Stimulated activated memory B cell treated with anti-CD40 and anti-IgM and Interleukin-4, amounts not matched to agents 10 μg/mL and 1 μg/mL and 100 μg/mL, for 72 hours (primary cell): ENCODE results near the gene GDF9.
"Not testable (repeated sequence)": the region's sequence is repeated elsewhere in the genome, so short reads cannot be mapped to it uniquely, and the experiment has no call there.

Experiments
- ATAC-seq: fragments of 150-1000 bp; cut with Tn5 transposase; 2 replicates; pipeline ENCODE4 v1.10.0; 2021
- H3K27ac Mint-ChIP-seq: one replicate; pipeline ENCODE4 v1.8.0; 2022; ENCODE audit warnings: mild to moderate bottlenecking, mixed read lengths
- H3K27me3 Mint-ChIP-seq: one replicate; pipeline ENCODE4 v1.8.0; 2022; ENCODE audit warnings: mixed read lengths
- H3K36me3 Mint-ChIP-seq: one replicate; pipeline ENCODE4 v1.8.0; 2022; ENCODE audit warnings: mixed read lengths
- H3K4me1 Mint-ChIP-seq: one replicate; pipeline ENCODE4 v1.8.0; 2022; ENCODE audit warnings: mixed read lengths
- H3K4me3 Mint-ChIP-seq: one replicate; pipeline ENCODE4 v1.8.0; 2022; ENCODE audit warnings: mild to moderate bottlenecking, moderate library complexity, mixed read lengths
- H3K9me3 Mint-ChIP-seq: one replicate; pipeline ENCODE4 v1.8.0; 2022; ENCODE audit warnings: mixed read lengths

Gene GDF9

DNA sequence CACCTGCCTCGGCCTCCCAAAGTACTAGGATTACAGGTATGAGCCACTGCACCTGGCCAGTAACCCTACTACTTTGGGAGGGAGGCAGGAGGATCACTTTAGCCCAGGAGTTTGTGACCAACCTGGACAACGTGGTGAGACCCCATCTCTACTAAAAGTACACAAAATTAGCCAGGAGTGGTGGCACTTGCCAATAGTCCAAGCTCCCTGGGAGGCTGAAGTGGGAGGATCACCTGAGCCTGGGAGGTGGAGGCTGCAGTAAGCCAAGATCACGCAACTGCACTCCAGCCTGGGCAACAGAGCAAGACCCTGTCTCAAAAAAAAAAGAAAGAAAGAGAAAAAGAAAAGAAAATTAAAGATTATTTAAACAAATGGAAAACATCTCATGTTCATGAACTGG is 10.3 kb downstream of the GDF9 start:
- H3K4me3 Mint-ChIP-seq = no peak overlapping the region
- H3K27ac Mint-ChIP-seq = no peak overlapping the region

DNA sequence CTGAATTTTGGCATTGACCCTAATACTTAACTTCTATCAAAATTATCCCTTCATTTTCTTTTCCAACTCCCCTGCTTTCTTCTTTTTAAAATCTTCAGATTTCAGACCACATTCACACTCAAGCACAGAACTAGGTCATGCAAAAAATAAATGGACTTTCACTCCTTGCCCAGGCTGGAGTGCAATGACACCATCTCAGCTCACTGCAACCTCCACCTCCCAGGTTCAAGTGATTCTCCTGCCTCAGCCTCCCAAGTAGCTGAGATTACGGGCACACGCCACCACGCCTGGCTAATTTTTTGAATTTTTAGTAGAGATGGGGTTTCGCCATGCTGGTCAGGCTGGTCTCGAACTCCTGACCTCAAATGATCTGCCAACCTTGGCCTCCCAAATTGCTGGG is 11.3 kb downstream of the GDF9 start:
- H3K4me1 Mint-ChIP-seq, ATAC-seq, H3K4me3 Mint-ChIP-seq, H3K36me3 Mint-ChIP-seq, H3K27ac Mint-ChIP-seq, H3K9me3 Mint-ChIP-seq: not testable (repeated sequence)
- H3K27me3 Mint-ChIP-seq = peaks cover 26% of the 10 kb centered on the region

More for the DNA sequence above, 10.3 kb downstream of the GDF9 start:
- Mint-ChIP-seq H3K9me3 (peaks cover 2% of the 10 kb centered on the region), H3K36me3 (no peaks in the 10 kb centered on the region), H3K4me1 (no peaks in the 10 kb centered on the region), H3K27me3 (peaks cover 26% of the 10 kb centered on the region)
- ATAC-seq = no peak

DNA sequence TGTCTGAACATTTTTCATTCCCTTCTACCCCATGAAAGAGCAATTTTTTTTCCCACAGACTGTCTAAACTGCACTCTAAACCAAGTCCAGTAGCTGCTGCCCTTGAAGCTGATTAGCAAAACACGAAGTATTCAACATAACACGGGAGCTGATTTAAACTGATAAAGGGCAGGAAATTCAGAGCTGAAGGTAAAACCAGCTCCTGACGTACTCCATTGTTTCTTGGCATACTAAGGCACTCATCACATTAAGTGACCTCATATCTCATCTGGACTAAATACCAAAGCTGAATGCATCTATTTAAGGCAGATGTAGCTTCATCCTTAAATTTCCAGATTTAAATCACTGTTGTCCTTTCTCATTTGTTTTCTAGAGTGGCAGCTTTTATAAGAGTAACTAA is 12.0 kb downstream of the GDF9 start:
- no peak overlapping the region for H3K4me3 Mint-ChIP-seq
- ATAC-seq = no peak
- no peak overlapping the region for H3K27ac Mint-ChIP-seq
- peaks cover 26% of the 10 kb centered on the region for H3K27me3 Mint-ChIP-seq
- H3K9me3 Mint-ChIP-seq = peaks cover 2% of the 10 kb centered on the region
- H3K36me3 Mint-ChIP-seq = no peaks in the 10 kb centered on the region
- no peaks in the 10 kb centered on the region for H3K4me1 Mint-ChIP-seq

DNA sequence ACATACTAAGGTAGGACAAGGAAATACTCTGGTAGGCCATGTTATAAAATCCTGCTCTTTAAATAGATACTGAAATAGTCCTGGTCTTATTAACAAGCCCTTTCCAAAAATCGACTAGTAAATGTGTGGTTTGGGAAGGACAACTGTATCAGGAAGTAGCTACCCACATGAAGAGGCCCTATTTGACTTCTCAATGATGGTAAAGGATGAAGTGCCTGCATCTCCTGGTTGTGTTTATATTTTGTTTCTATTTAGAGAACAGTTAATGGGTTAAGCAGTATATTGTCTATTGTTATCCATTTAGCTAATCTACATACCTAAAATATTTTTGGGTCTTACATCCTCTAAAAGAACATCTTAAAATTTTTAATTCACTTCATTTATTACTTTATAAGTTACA is 12.5 kb downstream of the GDF9 start:
- H3K27ac Mint-ChIP-seq = no peak overlapping the region
- no peaks in the 10 kb centered on the region for H3K4me1 Mint-ChIP-seq
- ATAC-seq = no peak
- H3K36me3 Mint-ChIP-seq = no peaks in the 10 kb centered on the region
- no peak overlapping the region for H3K4me3 Mint-ChIP-seq
- H3K9me3 Mint-ChIP-seq = peaks cover 2% of the 10 kb centered on the region
- H3K27me3 Mint-ChIP-seq = peaks cover 26% of the 10 kb centered on the region

DNA sequence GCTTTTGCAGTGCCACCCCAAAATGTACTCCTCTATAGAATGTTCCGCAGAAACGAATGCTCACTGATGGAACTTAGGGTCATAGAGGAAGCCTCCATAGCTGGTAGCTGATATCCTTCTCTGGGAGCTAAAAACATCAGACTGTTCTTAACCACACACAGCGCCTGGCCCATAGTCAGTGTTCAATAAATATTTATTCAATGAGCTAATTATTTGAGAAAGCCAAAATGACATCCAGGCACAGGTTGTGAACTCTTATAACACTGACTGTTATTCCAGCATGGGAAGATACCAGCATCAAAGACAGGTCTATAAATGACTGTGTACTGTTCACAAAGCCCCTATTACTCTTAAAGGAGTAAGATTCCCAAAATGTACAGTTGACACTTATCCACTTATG is 12.9 kb downstream of the GDF9 start:
- no peak for ATAC-seq
- no peak overlapping the region for H3K4me3 Mint-ChIP-seq
- H3K27me3 Mint-ChIP-seq = peaks cover 26% of the 10 kb centered on the region
- H3K36me3 Mint-ChIP-seq = no peaks in the 10 kb centered on the region
- H3K4me1 Mint-ChIP-seq = no peaks in the 10 kb centered on the region
- H3K27ac Mint-ChIP-seq = no peak overlapping the region
- peaks cover 2% of the 10 kb centered on the region for H3K9me3 Mint-ChIP-seq

DNA sequence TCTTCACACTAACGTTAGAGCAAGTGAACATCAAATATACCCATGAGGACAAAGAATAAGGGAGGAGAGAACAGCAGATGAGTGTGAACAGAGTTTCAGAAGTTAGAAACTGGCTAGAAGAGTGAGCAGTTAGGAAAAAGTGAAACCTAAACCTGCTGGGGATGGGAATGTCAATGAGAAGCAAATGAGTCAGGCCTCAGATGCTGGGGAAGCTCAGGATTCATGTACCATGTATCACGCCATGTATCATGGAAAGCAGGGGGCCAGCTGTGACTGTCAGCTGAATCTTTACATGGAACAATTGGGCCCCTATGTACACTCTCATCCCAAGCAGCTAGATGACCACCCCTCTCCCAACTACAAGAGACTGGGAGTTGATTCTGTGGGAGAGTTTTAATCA is 16.2 kb downstream of the GDF9 start:
- peaks cover 5% of the 10 kb centered on the region for H3K27me3 Mint-ChIP-seq
- H3K27ac Mint-ChIP-seq = no peak overlapping the region
- no peaks in the 10 kb centered on the region for H3K36me3 Mint-ChIP-seq
- H3K9me3 Mint-ChIP-seq = no peaks in the 10 kb centered on the region
- H3K4me1 Mint-ChIP-seq = no peaks in the 10 kb centered on the region
- no peak for ATAC-seq
- H3K4me3 Mint-ChIP-seq = no peak overlapping the region

DNA sequence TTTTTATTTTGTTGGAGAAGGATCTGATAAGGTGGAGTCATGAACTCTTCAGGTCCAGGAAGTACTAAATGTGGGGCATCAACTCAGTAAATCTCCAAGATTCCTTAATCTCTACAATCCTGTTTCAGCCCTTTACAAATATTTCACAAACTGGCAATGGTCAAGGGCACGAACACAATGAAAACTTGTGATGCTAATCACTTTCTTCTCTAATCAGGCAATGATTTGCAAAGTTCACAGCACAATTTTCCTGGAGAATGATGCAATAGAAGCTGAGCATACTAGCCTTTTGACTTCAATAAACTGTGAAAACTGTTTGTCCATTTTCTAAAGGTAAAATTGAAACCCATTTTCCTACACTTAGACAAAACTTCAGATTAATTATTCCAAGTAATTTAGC is 16.9 kb downstream of the GDF9 start:
- ATAC-seq = no peak
- no peaks in the 10 kb centered on the region for H3K27me3 Mint-ChIP-seq
- no peaks in the 10 kb centered on the region for H3K4me1 Mint-ChIP-seq
- H3K4me3 Mint-ChIP-seq = no peak overlapping the region
- H3K9me3 Mint-ChIP-seq = no peaks in the 10 kb centered on the region
- H3K36me3 Mint-ChIP-seq = no peaks in the 10 kb centered on the region
- no peak overlapping the region for H3K27ac Mint-ChIP-seq

DNA sequence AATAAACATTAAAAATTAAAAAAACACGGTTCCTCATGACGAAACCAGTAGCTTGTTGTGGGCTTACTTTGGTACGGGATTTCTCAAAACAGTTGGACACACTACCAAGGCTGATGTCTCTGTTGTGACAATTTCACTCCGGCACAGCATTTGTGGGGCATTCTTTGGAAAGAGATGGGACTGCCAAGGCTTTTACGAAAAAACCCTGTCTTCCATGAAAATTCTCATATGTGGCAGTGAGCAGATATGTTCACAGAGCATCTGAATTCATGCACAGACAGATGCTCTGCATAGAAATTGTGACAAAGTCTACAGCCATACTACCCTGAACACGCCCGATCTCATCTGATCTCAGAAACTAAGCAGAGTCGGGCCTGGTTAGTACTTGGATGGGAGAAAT is 18.0 kb downstream of the GDF9 start:
- ATAC-seq = no peak
- H3K27ac Mint-ChIP-seq = no peak overlapping the region
- H3K4me1 Mint-ChIP-seq = no peaks in the 10 kb centered on the region
- no peaks in the 10 kb centered on the region for H3K27me3 Mint-ChIP-seq
- no peak overlapping the region for H3K4me3 Mint-ChIP-seq
- no peaks in the 10 kb centered on the region for H3K36me3 Mint-ChIP-seq
- H3K9me3 Mint-ChIP-seq = no peaks in the 10 kb centered on the region

DNA sequence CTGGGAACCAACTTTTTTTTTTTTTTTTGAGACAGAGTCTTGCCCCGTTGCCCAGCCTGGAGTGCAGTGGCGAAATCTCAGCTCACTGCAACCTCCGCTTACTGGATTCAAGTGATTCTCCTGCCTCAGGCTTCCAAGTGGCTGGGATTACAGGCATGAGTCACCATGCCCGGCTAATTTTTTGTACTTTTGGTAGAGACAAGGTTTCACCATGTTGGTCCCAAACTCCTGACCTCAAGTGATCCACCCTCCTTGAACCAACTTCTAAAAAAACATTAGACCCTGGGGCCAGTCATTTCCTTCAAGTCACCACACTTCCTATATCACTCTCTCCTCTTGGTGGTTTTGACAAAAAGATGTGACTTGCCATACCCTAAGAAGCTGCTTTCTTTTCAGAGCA is 25.0 kb downstream of the GDF9 start:
- no peak for ATAC-seq
- H3K9me3 Mint-ChIP-seq = no peaks in the 10 kb centered on the region

DNA sequence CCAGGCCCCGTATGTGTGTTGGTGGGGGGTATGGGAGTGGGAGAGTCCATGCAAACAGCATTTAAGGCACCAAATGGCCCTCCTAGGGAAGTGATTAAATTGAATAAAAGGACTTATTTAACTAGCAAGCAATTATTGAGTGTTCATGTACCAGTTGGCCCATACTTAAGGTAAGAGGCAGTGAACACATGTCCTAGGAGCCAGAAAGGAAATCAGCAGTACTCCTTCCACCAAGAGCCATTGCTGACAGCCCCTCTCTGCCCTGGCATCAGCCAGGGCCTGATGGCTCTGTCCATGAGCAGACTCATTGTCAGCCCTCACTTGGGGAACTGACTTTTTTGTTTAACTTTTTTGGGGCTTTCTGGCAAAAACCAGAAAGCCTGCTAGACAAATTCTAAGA is 25.4 kb downstream of the GDF9 start:
- Mint-ChIP-seq H3K4me3 (no peak overlapping the region), H3K9me3 (no peaks in the 10 kb centered on the region), H3K27ac (no peak overlapping the region), H3K4me1 (no peaks in the 10 kb centered on the region), H3K36me3 (no peaks in the 10 kb centered on the region), H3K27me3 (no peaks in the 10 kb centered on the region)
- ATAC-seq = no peak

More for the DNA sequence above, 25.0 kb downstream of the GDF9 start:
- no peak overlapping the region for H3K27ac Mint-ChIP-seq
- H3K4me3 Mint-ChIP-seq = no peak overlapping the region
- no peaks in the 10 kb centered on the region for H3K4me1 Mint-ChIP-seq
- H3K36me3 Mint-ChIP-seq = no peaks in the 10 kb centered on the region
- no peaks in the 10 kb centered on the region for H3K27me3 Mint-ChIP-seq

DNA sequence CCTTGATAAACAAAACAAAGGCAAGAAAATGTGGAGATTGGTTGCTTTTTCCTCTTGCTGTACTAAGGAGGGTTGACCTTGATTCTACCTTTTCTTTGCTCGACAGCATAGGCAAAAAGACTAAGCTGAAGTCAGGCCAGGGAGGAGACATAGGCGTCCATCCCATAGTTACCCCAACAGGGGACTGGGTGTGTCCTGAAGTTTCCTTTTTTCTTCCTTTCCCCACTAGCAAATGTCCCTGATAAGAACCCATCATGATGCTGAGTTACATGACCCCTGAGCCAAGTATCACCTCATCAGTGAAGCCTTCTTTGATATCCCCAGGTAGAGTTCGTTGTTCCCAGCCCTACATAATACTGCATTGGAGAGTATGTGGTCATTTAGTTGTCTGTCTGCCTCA is 26.0 kb downstream of the GDF9 start:
- Mint-ChIP-seq H3K4me1 (no peaks in the 10 kb centered on the region), H3K9me3 (no peaks in the 10 kb centered on the region), H3K27me3 (no peaks in the 10 kb centered on the region), H3K4me3 (no peak overlapping the region), H3K36me3 (no peaks in the 10 kb centered on the region), H3K27ac (no peak overlapping the region)
- ATAC-seq = no peak

DNA sequence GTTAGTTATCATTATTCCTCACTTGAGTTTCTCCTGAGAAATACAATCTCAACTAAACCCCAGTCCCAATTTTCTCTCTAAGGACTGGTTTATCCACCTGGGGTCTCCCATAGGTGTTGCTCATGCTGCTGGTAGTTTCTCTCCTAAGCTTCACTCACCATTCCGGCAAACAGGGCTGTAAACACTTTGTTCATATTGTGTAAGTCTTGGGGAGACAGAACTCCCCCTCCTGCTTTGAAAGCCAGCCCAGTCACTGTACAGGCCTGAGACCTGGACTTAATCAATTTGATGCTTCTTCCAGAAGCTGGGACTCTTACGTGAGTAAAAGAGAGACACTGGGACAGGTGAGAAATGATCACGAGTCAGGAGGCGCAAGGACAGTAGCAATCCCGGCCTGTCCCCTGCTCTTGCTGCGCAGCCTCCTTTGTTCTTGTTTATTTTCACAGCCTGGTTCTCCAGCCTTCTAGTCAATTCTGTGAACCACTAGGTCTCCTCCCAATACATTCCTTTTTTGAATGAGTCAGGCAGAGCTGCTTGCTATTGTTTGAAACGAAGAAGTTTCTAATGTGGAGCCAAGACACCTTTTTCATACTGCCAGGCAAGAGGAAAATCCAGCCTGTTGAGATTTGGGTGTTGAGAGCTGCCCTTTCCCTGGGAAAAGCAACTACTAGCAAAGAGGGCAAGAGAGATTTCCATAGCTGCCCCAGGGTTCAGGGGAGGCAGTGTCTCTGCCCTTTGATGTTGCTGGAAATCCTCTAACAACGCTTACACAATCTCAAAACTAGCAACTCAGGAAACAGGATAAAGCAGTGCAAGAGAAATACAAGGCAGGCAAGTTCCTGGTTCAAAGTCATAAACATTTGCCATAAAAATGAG is 26.6 kb downstream of the GDF9 start:
- Mint-ChIP-seq H3K27ac (no peak overlapping the region), H3K27me3 (no peaks in the 10 kb centered on the region)

DNA sequence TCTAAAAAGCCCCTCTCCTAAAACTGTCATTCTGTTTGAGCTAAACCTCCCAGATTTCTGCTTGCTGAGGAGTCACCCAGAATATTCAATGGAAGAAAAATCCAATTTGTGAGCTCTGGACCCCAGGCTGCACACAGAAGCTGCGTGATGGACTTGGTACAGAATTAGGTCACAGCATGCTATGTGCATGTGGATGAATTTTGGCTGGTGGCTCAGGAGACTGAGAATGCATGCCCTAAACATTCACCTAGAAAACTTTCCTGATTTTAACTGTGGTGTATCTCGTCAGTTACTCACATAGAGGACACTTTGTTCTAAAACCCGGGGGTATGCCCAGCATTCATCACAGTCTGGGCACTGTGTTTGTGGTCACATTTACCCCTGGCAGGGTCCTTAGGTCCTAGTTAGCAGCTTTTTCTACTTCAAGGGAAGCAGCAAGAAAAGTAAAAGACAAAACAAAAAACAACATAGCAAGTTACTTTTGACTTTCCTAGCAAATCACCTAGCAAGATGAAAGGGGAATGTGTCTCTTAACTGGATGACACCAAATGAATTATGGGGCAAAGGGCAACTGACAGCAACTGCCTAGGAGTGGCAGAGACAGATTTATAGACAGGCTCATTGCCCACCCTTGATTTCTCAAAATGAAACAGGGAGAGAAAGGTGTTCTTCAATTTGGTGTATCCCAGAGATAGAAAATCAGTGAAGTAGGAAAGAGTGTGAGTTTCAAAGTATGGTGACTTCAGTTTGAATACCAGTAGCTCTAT is 27.6 kb downstream of the GDF9 start:
- H3K27me3 Mint-ChIP-seq = no peaks in the 10 kb centered on the region
- no peaks in the 10 kb centered on the region for H3K4me1 Mint-ChIP-seq
- no peaks in the 10 kb centered on the region for H3K9me3 Mint-ChIP-seq
- no peak for ATAC-seq
- no peaks in the 10 kb centered on the region for H3K36me3 Mint-ChIP-seq
- no peak overlapping the region for H3K4me3 Mint-ChIP-seq
- H3K27ac Mint-ChIP-seq = no peak overlapping the region

More for the DNA sequence above, 26.6 kb downstream of the GDF9 start:
- H3K4me1 Mint-ChIP-seq = no peaks in the 10 kb centered on the region
- no peak overlapping the region for H3K4me3 Mint-ChIP-seq
- no peaks in the 10 kb centered on the region for H3K9me3 Mint-ChIP-seq
- H3K36me3 Mint-ChIP-seq = no peaks in the 10 kb centered on the region
- ATAC-seq = no peak

DNA sequence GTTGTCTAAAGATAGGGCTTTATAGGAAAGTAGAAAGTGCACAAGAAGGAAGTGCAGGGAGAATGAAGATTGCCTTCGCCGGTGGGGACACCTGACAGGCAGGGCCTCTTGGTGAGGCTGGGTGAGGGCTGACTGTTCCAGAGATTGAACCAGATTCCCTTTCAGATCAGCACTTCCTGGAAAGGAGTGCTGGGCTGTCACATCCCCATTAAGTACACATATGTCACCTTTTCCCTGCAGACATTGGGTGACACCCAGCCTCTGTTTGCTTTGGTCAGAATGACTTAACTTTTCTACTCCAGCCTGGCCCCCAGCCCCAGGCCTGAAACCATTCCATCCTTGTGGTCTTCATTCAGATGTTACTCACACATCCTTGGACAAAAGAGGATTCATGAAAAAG is 28.4 kb downstream of the GDF9 start:
- Mint-ChIP-seq H3K36me3 (no peaks in the 10 kb centered on the region), H3K4me3 (no peak overlapping the region), H3K27me3 (no peaks in the 10 kb centered on the region), H3K4me1 (no peaks in the 10 kb centered on the region), H3K9me3 (no peaks in the 10 kb centered on the region), H3K27ac (no peak overlapping the region)
- ATAC-seq = no peak

DNA sequence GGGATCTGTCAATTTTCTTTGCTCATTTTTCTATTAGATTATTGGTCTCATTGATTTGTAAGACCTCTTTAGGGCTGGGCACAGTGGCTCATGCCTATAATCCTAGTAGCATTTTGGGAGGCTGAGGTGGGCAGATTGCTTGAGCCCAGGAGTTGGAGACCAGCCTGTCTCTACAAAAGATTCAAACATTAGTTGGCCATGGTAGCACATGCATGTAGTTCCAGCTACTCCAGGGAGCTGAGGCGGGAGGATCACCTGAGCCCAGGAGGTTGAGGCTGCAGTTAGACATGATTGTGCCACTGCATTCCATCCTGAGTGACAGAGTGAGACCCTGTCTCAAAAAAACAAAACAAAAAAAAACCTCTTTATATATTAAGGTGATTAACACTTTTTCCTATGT is 29.4 kb downstream of the GDF9 start:
- H3K36me3 Mint-ChIP-seq = no peaks in the 10 kb centered on the region
- H3K4me3 Mint-ChIP-seq = no peak overlapping the region
- no peaks in the 10 kb centered on the region for H3K4me1 Mint-ChIP-seq
- no peaks in the 10 kb centered on the region for H3K9me3 Mint-ChIP-seq
- H3K27ac Mint-ChIP-seq = no peak overlapping the region
- ATAC-seq = no peak
- no peaks in the 10 kb centered on the region for H3K27me3 Mint-ChIP-seq

DNA sequence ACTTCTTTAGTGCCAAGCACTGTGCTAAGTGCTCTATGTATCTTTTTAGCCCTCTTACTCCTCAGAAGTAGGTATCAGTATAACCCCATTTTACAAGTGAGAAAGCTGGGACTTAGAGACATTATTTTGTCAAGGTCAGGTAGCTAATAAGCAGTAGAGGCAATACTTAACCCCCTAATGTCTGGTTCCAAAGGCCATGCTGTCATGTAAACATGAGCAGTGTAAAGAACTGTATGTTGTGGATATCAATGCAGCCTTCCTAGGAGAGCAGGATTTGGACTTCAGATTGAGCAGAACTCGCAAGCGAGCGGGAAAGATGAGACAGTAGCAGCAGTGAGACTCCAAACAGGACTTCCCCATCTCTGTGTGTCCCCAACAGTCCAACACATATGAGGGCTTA is 32.2 kb downstream of the GDF9 start:
- ATAC-seq = no peak
- no peak overlapping the region for H3K27ac Mint-ChIP-seq
- H3K36me3 Mint-ChIP-seq = no peaks in the 10 kb centered on the region
- peaks cover 18% of the 10 kb centered on the region for H3K4me1 Mint-ChIP-seq
- peaks cover 20% of the 10 kb centered on the region for H3K27me3 Mint-ChIP-seq
- H3K9me3 Mint-ChIP-seq = no peaks in the 10 kb centered on the region
- H3K4me3 Mint-ChIP-seq = no peak overlapping the region
